Subcutaneous adipose tissue (tissue), 4 donors: Measurements from ENCODE around the gene GGA1. TPM values are rescaled to one million over a fixed set of nuclear protein-coding genes. Genes with fewer than 3 reads are reported as not detected.

ENCODE experiments used
- total RNA-seq, 4 donors: library from RNA; depleted of rRNA; stranded (reverse); fragments of >200 nt; gene quantifications; one replicate each; pipeline ENCODE4 v1.1.0, GENCODE V29; 2016
- TF ChIP-seq, protein P1 (sequence below): fragments of 450-650 bp; IDR thresholded peaks from one replicate; pipeline ENCODE4 v1.5.1; 2016; ENCODE audit warnings: low read depth, mild to moderate bottlenecking, control low read depth, antibody characterized with exemption, moderate library complexity

Gene GGA1
- total RNA-seq, 4 donors from 2014 or later: 13.7 to 48.8 (median 35.5) TPM

- TF ChIP-seq, protein P1, sequence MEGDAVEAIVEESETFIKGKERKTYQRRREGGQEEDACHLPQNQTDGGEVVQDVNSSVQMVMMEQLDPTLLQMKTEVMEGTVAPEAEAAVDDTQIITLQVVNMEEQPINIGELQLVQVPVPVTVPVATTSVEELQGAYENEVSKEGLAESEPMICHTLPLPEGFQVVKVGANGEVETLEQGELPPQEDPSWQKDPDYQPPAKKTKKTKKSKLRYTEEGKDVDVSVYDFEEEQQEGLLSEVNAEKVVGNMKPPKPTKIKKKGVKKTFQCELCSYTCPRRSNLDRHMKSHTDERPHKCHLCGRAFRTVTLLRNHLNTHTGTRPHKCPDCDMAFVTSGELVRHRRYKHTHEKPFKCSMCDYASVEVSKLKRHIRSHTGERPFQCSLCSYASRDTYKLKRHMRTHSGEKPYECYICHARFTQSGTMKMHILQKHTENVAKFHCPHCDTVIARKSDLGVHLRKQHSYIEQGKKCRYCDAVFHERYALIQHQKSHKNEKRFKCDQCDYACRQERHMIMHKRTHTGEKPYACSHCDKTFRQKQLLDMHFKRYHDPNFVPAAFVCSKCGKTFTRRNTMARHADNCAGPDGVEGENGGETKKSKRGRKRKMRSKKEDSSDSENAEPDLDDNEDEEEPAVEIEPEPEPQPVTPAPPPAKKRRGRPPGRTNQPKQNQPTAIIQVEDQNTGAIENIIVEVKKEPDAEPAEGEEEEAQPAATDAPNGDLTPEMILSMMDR: no peak
Measured at GRCh38 chr22:37599153-37599552, 9.5 kb upstream of the GGA1 start.

- TF ChIP-seq, protein P1: no peak
Measured at GRCh38 chr22:37601203-37601539, 7.5 kb upstream of the GGA1 start.

DNA sequence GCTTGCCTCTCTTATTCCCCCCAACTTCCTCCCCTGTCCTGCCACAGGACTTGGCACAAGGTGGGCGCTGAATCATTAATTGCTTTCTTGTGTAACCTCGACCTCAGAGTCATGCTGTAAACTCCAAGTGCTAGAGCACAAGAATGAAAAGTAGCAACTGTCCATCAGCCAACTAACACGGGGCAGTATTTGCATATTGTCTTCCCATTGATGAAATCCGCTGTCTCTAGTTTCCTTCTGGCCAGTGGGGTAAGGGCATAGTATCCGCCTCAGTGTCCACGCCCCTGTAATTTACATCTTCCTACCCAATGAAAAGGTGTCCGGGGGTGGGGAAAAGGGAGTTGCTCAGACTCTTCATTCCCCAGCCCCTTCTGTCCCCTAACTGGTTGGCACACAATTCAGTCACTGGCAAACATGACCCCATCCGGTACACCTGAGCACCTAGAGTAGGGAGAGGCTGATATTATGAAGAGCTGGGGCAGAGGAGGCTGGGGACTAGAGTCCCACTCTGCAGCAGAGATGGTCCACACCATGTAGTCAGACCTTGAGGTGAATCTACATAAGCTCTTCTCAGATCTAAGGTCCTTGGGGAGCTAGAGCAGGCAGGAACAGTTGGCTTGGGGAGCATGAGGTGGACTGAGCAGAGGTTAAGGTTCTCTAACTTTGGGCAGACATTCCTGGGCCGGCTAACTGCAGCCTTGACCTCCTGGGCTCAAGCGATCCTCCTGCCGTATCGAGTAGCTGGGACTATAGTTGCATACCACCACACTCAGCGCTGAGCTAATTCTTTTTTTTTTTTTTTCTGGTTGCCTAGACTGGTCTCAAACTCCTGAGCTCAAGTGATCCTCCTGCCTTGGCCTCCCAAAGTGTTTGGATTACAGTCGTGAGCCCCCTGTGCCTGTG, 6.8 kb upstream of the GGA1 start:
- TF ChIP-seq, protein P1: no peak

DNA sequence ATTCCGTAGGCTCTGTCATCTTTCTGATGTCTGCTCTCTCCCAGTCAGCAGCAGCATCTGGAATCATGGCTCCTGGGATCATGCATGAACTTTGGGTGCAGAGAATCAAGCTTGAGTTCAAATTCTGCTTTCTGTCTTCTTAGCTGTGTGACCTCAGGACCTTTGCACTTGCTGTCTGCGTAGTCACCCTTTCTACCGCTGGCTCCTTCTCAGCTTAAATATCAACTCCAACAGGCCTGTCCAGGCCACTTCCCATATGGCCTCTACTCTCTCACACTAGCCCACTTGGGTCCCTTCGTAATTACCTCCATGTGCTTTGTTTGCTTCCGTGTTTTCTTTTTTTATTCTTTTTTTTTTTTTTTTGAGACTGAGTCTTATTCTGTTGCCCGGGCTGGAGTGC, 4.6 kb upstream of the GGA1 start:
- TF ChIP-seq, protein P1: no peak

DNA sequence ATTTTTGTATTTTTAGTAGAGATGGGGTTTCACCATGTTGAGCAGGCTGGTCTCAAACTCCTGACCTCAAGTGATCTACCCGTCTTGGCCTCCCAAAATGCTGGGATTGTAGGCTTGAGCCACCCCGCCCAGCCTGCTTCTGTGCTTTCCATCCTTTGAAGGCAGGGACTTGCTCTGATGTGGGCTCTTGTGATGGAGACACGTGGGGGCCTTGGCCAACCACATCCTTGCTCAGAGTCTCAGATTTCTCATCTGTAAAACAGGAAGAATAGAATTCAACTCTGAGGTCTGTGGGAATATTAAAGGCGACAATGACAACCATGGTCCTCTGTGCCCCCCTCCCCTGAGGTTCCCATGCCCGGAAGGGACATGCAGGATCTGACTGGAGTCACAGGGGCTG, 3.8 kb upstream of the GGA1 start:
- TF ChIP-seq, protein P1: no peak

- TF ChIP-seq, protein P1: no peak
Measured at GRCh38 chr22:37607010-37607934, 1.4 kb upstream of the GGA1 start.

GRCh38 chr22:37607935-37608476, 628 bp upstream of the GGA1 start:
- TF ChIP-seq, protein P1: no peak
